ENCODE measurements around the gene BARX1. TPM values are rescaled to one million over a fixed set of nuclear protein-coding genes. Genes with fewer than 3 reads are reported as not detected.

Gene BARX1
- total and polyA plus RNA-seq, 5 donors = not detected

- intact Hi-C loops (cut with DNase I) = no loop called here
- DNase-seq = no peak
Measured at GRCh38 chr9:93904649-93905472, 50.3 kb downstream of the BARX1 start.

GRCh38 chr9:93903886-93904648 is 51.1 kb downstream of the BARX1 start:
- ATAC-seq (no peak), DNase-seq (no peak)
- H3K27ac ChIP-seq (ENCODE audit: low read length) = no peak overlapping the region
- no peaks in the 10 kb centered on the region for H3K27me3 ChIP-seq (ENCODE audit: control insufficient read depth, insufficient read depth)
- no peak overlapping the region for H3K4me3 ChIP-seq (ENCODE audit: low read length)
- 80% methylated on average over 10 of the region's 10 CpGs for WGBS
- H3K9me3 ChIP-seq (ENCODE audit: control insufficient read depth, low read length) = no peaks in the 10 kb centered on the region
- intact Hi-C loops (cut with DNase I) = no loop called here
- no peaks in the 10 kb centered on the region for H3K4me1 ChIP-seq (ENCODE audit: control insufficient read depth, insufficient read depth, low read length)

More at GRCh38 chr9:93904649-93905472, 50.3 kb downstream of the BARX1 start:
- Histone ChIP-seq H3K9me3 (ENCODE audit: control insufficient read depth, low read length) (no peaks in the 10 kb centered on the region), H3K27ac (ENCODE audit: low read length) (no peak overlapping the region), H3K4me3 (ENCODE audit: low read length) (no peak overlapping the region), H3K4me1 (ENCODE audit: control insufficient read depth, insufficient read depth, low read length) (no peaks in the 10 kb centered on the region), H3K27me3 (ENCODE audit: control insufficient read depth, insufficient read depth) (no peaks in the 10 kb centered on the region)
- WGBS = 81% methylated on average over 12 of the region's 12 CpGs
- no peak for ATAC-seq

GRCh38 chr9:93902780-93903655 is 52.1 kb downstream of the BARX1 start:
- Histone ChIP-seq H3K27me3 (ENCODE audit: control insufficient read depth, insufficient read depth) (no peaks in the 10 kb centered on the region), H3K4me3 (ENCODE audit: low read length) (no peak overlapping the region), H3K9me3 (ENCODE audit: control insufficient read depth, low read length) (no peaks in the 10 kb centered on the region), H3K4me1 (ENCODE audit: control insufficient read depth, insufficient read depth, low read length) (no peaks in the 10 kb centered on the region), H3K27ac (ENCODE audit: low read length) (no peak overlapping the region)
- 78% methylated on average over 12 of the region's 12 CpGs for WGBS
- DNase-seq (no peak), ATAC-seq (no peak)
- intact Hi-C loops (cut with DNase I) = no loop called here

GRCh38 chr9:93902051-93902779 is 52.9 kb downstream of the BARX1 start:
- ATAC-seq (no peak), DNase-seq (no peak)
- no peak overlapping the region for H3K4me3 ChIP-seq (ENCODE audit: low read length)
- H3K27ac ChIP-seq (ENCODE audit: low read length) = no peak overlapping the region
- H3K27me3 ChIP-seq (ENCODE audit: control insufficient read depth, insufficient read depth) = no peaks in the 10 kb centered on the region
- no peaks in the 10 kb centered on the region for H3K4me1 ChIP-seq (ENCODE audit: control insufficient read depth, insufficient read depth, low read length)
- intact Hi-C loops (cut with DNase I) = no loop called here
- WGBS = 85% methylated on average over 11 of the region's 11 CpGs
- H3K9me3 ChIP-seq (ENCODE audit: control insufficient read depth, low read length) = no peaks in the 10 kb centered on the region

Other genes starting within 250 kb of the BARX1 start
- 10 to 100 TPM in 3 of 4 donors, 1 to 10 TPM in 1; 8.4 to 13.8 (median 11.4) TPM for gene PTPDC1, start 129.1 kb upstream of the BARX1 start, total RNA-seq
- 6.1 TPM for gene PTPDC1, start 129.1 kb upstream of the BARX1 start, polyA plus RNA-seq